H9 (cell line): ENCODE results near the gene TXNL4A. TPM values are rescaled to one million over a fixed set of nuclear protein-coding genes. Genes with fewer than 3 reads are reported as not detected.

Source experiments
- DNase-seq: peaks from one replicate; pipeline ENCODE4 v3.0.0-alpha.2; 2017
- H2AFZ ChIP-seq: one replicate; pipeline ENCODE4 v1.6.1; 2013; ENCODE audit warnings: mild to moderate bottlenecking, low read length, control low read depth, moderate library complexity
- H2AK5ac ChIP-seq: 2 replicates; pipeline ENCODE4 v1.6.1; 2013; ENCODE audit warnings: low read length, control low read depth, mixed read lengths; ENCODE audit not compliant: insufficient read length
- H2BK120ac ChIP-seq: one replicate; pipeline ENCODE4 v1.6.1; 2013; ENCODE audit warnings: low read depth, mild to moderate bottlenecking, low read length, control low read depth, inconsistent platforms; ENCODE audit not compliant: poor library complexity, severe bottlenecking
- H2BK12ac ChIP-seq: 2 replicates; pipeline ENCODE4 v1.6.1; 2013; ENCODE audit warnings: low read length, control low read depth, mixed read lengths, low read depth; ENCODE audit not compliant: insufficient read length
- H2BK15ac ChIP-seq: 2 replicates; pipeline ENCODE4 v1.6.1; 2013; ENCODE audit warnings: low read depth, low read length, control low read depth
- H2BK20ac ChIP-seq: one replicate; pipeline ENCODE4 v1.6.1; 2013; ENCODE audit warnings: low read depth, mild to moderate bottlenecking, low read length, control low read depth, inconsistent platforms; ENCODE audit not compliant: poor library complexity, severe bottlenecking
- H2BK5ac ChIP-seq: 2 replicates; pipeline ENCODE4 v1.6.1; 2013; ENCODE audit warnings: low read length, control low read depth, mixed read lengths; ENCODE audit not compliant: insufficient read length
- H3K14ac ChIP-seq: 2 replicates; pipeline ENCODE4 v1.6.1; 2013; ENCODE audit warnings: low read length, control low read depth; ENCODE audit not compliant: insufficient read depth
- H3K18ac ChIP-seq: 2 replicates; pipeline ENCODE4 v1.6.1; 2013; ENCODE audit warnings: low read depth, mild to moderate bottlenecking, mixed read lengths, low read length, control low read depth; ENCODE audit not compliant: insufficient read length
- H3K23ac ChIP-seq: 2 replicates; pipeline ENCODE4 v1.6.1; 2013; ENCODE audit warnings: low read length, control low read depth, mixed read lengths, low read depth; ENCODE audit not compliant: insufficient read length
- H3K23me2 ChIP-seq: 2 replicates; pipeline ENCODE4 v1.6.1; 2013; ENCODE audit warnings: low read depth, mild to moderate bottlenecking, mixed read lengths, low read length, control low read depth; ENCODE audit not compliant: insufficient read length, poor library complexity, severe bottlenecking
- H3K27ac ChIP-seq: 2 replicates; pipeline ENCODE4 v1.5.1; 2013; ENCODE audit warnings: low read length, control low read depth, mixed read lengths, low read depth; ENCODE audit not compliant: insufficient read length
- H3K27me3 ChIP-seq: 2 replicates; pipeline ENCODE4 v1.6.1; 2013; ENCODE audit warnings: low read length, control low read depth, inconsistent platforms; ENCODE audit not compliant: insufficient read depth
- H3K4ac ChIP-seq: 2 replicates; pipeline ENCODE4 v1.6.1; 2013; ENCODE audit warnings: low read depth, mild to moderate bottlenecking, control low read depth, inconsistent platforms, low read length, moderate library complexity
- H3K4me1 ChIP-seq: 2 replicates; pipeline ENCODE4 v1.6.1; 2013; ENCODE audit warnings: low read length, control low read depth, inconsistent platforms; ENCODE audit not compliant: insufficient read depth
- H3K4me2 ChIP-seq: 2 replicates; pipeline ENCODE4 v1.6.1; 2013; ENCODE audit warnings: low read length, control low read depth, mixed read lengths; ENCODE audit not compliant: insufficient read length, insufficient read depth
- H3K56ac ChIP-seq: 2 replicates; pipeline ENCODE4 v1.6.1; 2013; ENCODE audit warnings: low read depth, mild to moderate bottlenecking, mixed read lengths, low read length, control low read depth; ENCODE audit not compliant: insufficient read length
- H3K79me1 ChIP-seq: 2 replicates; pipeline ENCODE4 v1.6.1; 2013; ENCODE audit warnings: low read depth, mild to moderate bottlenecking, moderate library complexity, low read length, control low read depth, inconsistent platforms; ENCODE audit not compliant: insufficient read depth, poor library complexity, severe bottlenecking
- H3K79me2 ChIP-seq: 2 replicates; pipeline ENCODE4 v1.6.1; 2013; ENCODE audit warnings: low read length, control low read depth, inconsistent platforms; ENCODE audit not compliant: insufficient read depth
- H3K9ac ChIP-seq: 2 replicates; pipeline ENCODE4 v1.6.1; 2013; ENCODE audit warnings: low read length, control low read depth, mixed read lengths; ENCODE audit not compliant: insufficient read length; ENCODE audit errors: extremely low read depth
- H3K9me3 ChIP-seq: one replicate; pipeline ENCODE4 v1.6.1; 2013; ENCODE audit warnings: low read depth, low read length, inconsistent platforms; ENCODE audit not compliant: control insufficient read depth
- H3T11ph ChIP-seq: one replicate; pipeline ENCODE4 v1.6.1; 2013; ENCODE audit warnings: mild to moderate bottlenecking, low read length, control low read depth, inconsistent platforms
- H4K20me1 ChIP-seq: one replicate; pipeline ENCODE4 v1.6.1; 2013; ENCODE audit not compliant: control insufficient read depth, insufficient read length, insufficient read depth
- H4K5ac ChIP-seq: 2 replicates; pipeline ENCODE4 v1.6.1; 2013; ENCODE audit warnings: low read depth, mild to moderate bottlenecking, mixed read lengths, low read length, control low read depth; ENCODE audit not compliant: insufficient read length
- H4K8ac ChIP-seq: replicated peaks from 2 replicates; pipeline ENCODE4 v1.6.1; 2013; ENCODE audit warnings: low read length, control low read depth, mixed read lengths, low read depth; ENCODE audit not compliant: insufficient read length
- H4K91ac ChIP-seq: 2 replicates; pipeline ENCODE4 v1.6.1; 2013; ENCODE audit warnings: low read depth, mild to moderate bottlenecking, moderate library complexity, mixed read lengths, low read length, control low read depth; ENCODE audit not compliant: insufficient read length
- H3K27ac Mint-ChIP-seq, 3 experiments: 2 replicates in 2 of 3; 3 replicates in 1 of 3; pipeline ENCODE4 v1.8.0; 2020 to 2021; ENCODE audit warnings: mixed read lengths in 3 of 3, mild to moderate bottlenecking in 1 of 3, moderate library complexity in 1 of 3
- H3K27me3 Mint-ChIP-seq: 2 replicates; pipeline ENCODE4 v1.8.0; 2021; ENCODE audit warnings: low read depth, mild to moderate bottlenecking, moderate library complexity, mixed read lengths
- H3K36me3 Mint-ChIP-seq, 3 experiments: 2 replicates in 2 of 3; 3 replicates in 1 of 3; pipeline ENCODE4 v1.8.0; 2020 to 2021; ENCODE audit warnings: low read depth in 3 of 3, mixed read lengths in 3 of 3; ENCODE audit not compliant: insufficient read depth in 1 of 3
- H3K4me1 Mint-ChIP-seq, 2 experiments: 2 replicates each; pipeline ENCODE4 v1.8.0; 2020; ENCODE audit warnings: mixed read lengths in 2 of 2
- H3K4me3 Mint-ChIP-seq, 2 experiments: 2 replicates in 1 of 2; 3 replicates in 1 of 2; pipeline ENCODE4 v1.8.0; 2020 to 2021; ENCODE audit warnings: mild to moderate bottlenecking in 2 of 2, mixed read lengths in 2 of 2, moderate library complexity in 1 of 2
- H3K9me3 Mint-ChIP-seq, 2 experiments: 2 replicates in 1 of 2; 3 replicates in 1 of 2; pipeline ENCODE4 v1.8.0; 2020; ENCODE audit warnings: mild to moderate bottlenecking in 2 of 2, mixed read lengths in 2 of 2, moderate library complexity in 1 of 2
- WGBS: extraction: QIAGEN DNeasy Blood & Tissue Kit; methylation state at CpG from one replicate; pipeline ENCODE4 v1.1.7; 2013; ENCODE audit warnings: missing lambda C conversion rate, low lambda C conversion rate, mixed read lengths; ENCODE audit not compliant: insufficient read length; ENCODE audit errors: extremely low coverage; 5-methylcytosine and 5-hydroxymethylcytosine counted together
- total RNA-seq: library from RNA; stranded (reverse); gene quantifications from 2 replicates; pipeline ENCODE4 v1.2.1, GENCODE V29; 2021
- TF ChIP-seq, protein P1 (sequence below): fragments of 200-600 bp; sonication (generic); conservative IDR thresholded peaks from 3 replicates; pipeline ENCODE4 v1.8.0; 2021; ENCODE audit warnings: antibody characterized with exemption, mild to moderate bottlenecking

TXNL4A gene
- total RNA-seq, 1 experiment from 2014 or later: 163 TPM

DNA sequence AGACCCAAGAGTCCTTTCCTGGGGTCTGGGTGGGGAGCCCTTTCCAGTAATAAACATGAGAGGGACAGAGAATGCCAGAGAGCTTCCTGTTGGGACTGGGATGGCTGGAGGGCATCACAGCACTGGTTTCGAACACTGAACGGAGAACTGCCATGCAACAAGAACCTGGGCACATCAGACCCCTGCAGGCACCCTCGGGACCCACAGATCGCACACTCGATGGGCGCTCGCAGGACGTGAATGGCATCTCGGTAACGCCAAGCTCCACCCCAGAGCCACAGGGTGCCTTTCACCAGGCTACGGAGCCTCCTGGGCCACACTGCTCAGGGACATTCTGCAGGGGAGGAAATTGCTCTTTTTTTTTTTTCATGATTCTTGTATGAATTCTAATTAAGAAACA is 62.1 kb downstream of the TXNL4A start:
- Histone ChIP-seq H2BK20ac (no peak overlapping the region), H4K5ac (no peak overlapping the region), H3K79me1 (no peaks in the 10 kb centered on the region), H3K23ac (no peak overlapping the region), H3K4me1 (no peaks in the 10 kb centered on the region), H3K9me3 (peaks cover 1% of the 10 kb centered on the region), H3K79me2 (no peaks in the 10 kb centered on the region), H3K23me2 (no peaks in the 10 kb centered on the region), H3K56ac (no peak overlapping the region), H2BK12ac (no peak overlapping the region), H2AK5ac (no peak overlapping the region), H4K20me1 (no peaks in the 10 kb centered on the region), H3K27me3 (no peaks in the 10 kb centered on the region; the same call in 1 of the 2 replicates), H3K18ac (no peak overlapping the region), H4K91ac (no peak overlapping the region), H2BK120ac (no peak overlapping the region), H3K9ac (no peak overlapping the region), H3K27ac (no peak overlapping the region), H2AFZ (no peak overlapping the region), H3K4me2 (no peak overlapping the region), H4K8ac (no peak overlapping the region), H2BK5ac (no peak overlapping the region), H3K4ac (no peak overlapping the region), H3K14ac (no peak overlapping the region), H3T11ph (no peak overlapping the region), H2BK15ac (no peak overlapping the region)
- Mint-ChIP-seq H3K27ac (no peak overlapping the region), H3K36me3 (peaks cover 14 to 38% (median 18%) of the 10 kb centered on the region in 3 experiments), H3K4me1 (peaks cover 13% of the 10 kb centered on the region in 2 experiments), H3K4me3 (no peak overlapping the region), H3K27me3 (peaks cover 2% of the 10 kb centered on the region; the same call in 1 of the 2 replicates), H3K9me3 (peaks cover 28 to 31% of the 10 kb centered on the region in 2 experiments)
- no CpG with 5 or more reads among the region's 11 CpGs for WGBS
- TF ChIP-seq, protein P1, sequence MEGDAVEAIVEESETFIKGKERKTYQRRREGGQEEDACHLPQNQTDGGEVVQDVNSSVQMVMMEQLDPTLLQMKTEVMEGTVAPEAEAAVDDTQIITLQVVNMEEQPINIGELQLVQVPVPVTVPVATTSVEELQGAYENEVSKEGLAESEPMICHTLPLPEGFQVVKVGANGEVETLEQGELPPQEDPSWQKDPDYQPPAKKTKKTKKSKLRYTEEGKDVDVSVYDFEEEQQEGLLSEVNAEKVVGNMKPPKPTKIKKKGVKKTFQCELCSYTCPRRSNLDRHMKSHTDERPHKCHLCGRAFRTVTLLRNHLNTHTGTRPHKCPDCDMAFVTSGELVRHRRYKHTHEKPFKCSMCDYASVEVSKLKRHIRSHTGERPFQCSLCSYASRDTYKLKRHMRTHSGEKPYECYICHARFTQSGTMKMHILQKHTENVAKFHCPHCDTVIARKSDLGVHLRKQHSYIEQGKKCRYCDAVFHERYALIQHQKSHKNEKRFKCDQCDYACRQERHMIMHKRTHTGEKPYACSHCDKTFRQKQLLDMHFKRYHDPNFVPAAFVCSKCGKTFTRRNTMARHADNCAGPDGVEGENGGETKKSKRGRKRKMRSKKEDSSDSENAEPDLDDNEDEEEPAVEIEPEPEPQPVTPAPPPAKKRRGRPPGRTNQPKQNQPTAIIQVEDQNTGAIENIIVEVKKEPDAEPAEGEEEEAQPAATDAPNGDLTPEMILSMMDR: no peak
- DNase-seq: no peak
